Adrenal gland (tissue), 5 donors: ENCODE data around the gene HAPLN3.
"Not testable (repeated sequence)": the region's sequence is repeated elsewhere in the genome, so short reads cannot be mapped to it uniquely, and the experiment has no call there.

Experiments used
- CTCF ChIP-seq, 6 experiments: fragments of 450-650 bp in 4 of 6; fragments of 200-600 bp in 2 of 6; sonication (generic) in 1 of 6; IDR thresholded peaks; 1 replicate in 5 of 6; 2 replicates in 1 of 6; pipeline versions ENCODE4 v1.5.1 to v1.8.0; 2016 to 2021; ENCODE audit warnings: antibody characterized with exemption in 6 of 6, mild to moderate bottlenecking in 2 of 6, moderate library complexity in 1 of 6
- POLR2A ChIP-seq, 2 donors: fragments of 450-650 bp; IDR thresholded peaks; one replicate each; pipeline ENCODE4 v1.6.1; 2017; ENCODE audit warnings: antibody characterized with exemption in 2 of 2, mild to moderate bottlenecking in 2 of 2, moderate library complexity in 1 of 2
- donor health status: DM: no; HTN: no; CAD: no.

- TF ChIP-seq CTCF, POLR2A (IDR thresholded peaks at IDR 0.05): not testable (repeated sequence)
Measured at GRCh38 chr15:88928192-88928591, 32.8 kb upstream of the HAPLN3 start.
